H54 (cell line): Measurements from ENCODE around the gene ZNF273.
"Not testable (repeated sequence)": the region's sequence is repeated elsewhere in the genome, so short reads cannot be mapped to it uniquely, and the experiment has no call there.

Source experiments
- DNase-seq: peaks from one replicate; pipeline ENCODE4 v3.0.0; 2011; ENCODE audit warnings: low spot score, mixed read lengths; ENCODE audit not compliant: insufficient read length
- FAIRE-seq: peaks from 3 replicates; lab custom pipeline; 2011; peaks lifted over from hg19 to GRCh38; lab: Jason Lieb, UNC
- POLR2A ChIP-seq: IDR thresholded peaks from 2 replicates; pipeline ENCODE4 v1.6.1; 2011; ENCODE audit warnings: low read depth, mild to moderate bottlenecking, low read length

The ZNF273 gene

GRCh38 chr7:64934478-64934877, 31.4 kb downstream of the ZNF273 start:
- TF ChIP-seq POLR2A, result no peak
- FAIRE-seq, result no peak
- DNase-seq, result no peak

- TF ChIP-seq POLR2A, result no peak
- FAIRE-seq, result no peak
- DNase-seq, result no peak
Observed at GRCh38 chr7:64938540-64938939, 35.5 kb downstream of the ZNF273 start.

GRCh38 chr7:64940021-64940420, 36.9 kb downstream of the ZNF273 start:
- not testable (repeated sequence) for FAIRE-seq, DNase-seq

DNA sequence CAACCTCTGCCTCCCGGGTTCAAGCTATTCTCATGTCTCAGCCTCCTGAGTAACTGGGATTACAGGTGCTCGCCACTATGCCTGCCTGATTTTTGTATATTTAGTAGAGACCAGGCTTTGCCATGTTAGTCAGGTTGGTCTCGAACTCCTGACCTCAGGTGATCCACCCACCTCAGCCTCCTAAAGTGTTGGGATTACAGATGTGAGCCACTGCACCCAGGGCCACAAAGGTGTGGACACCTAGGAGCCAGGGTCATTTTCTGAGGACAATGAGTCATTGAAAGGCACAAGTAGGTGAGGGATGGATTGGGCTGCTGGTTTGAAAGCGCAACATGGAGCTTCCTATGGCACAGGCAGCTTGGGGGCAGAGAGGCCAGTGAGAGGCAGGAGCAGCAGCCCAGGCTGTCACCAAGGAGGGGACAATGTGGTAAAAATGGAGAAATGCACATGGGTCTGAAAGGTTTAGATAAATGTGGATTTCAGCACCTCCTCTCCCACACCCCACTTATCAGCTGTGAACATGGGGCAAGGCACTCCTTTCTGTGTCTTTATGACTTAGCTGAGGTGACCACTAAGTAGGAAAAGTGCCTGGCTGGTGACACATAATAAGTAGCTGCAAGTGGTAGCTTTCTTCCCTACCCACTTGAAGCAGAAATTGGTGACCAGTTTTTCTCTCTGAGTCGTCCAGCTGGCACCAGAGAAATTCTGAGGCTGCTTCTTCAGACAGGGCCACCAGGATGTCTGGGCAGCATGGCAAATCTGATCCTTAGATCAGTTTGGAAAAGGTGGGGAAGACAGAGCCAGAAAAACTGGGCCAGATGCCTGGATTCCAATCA, 41.8 kb downstream of the ZNF273 start:
- not testable (repeated sequence) for FAIRE-seq, DNase-seq

DNA sequence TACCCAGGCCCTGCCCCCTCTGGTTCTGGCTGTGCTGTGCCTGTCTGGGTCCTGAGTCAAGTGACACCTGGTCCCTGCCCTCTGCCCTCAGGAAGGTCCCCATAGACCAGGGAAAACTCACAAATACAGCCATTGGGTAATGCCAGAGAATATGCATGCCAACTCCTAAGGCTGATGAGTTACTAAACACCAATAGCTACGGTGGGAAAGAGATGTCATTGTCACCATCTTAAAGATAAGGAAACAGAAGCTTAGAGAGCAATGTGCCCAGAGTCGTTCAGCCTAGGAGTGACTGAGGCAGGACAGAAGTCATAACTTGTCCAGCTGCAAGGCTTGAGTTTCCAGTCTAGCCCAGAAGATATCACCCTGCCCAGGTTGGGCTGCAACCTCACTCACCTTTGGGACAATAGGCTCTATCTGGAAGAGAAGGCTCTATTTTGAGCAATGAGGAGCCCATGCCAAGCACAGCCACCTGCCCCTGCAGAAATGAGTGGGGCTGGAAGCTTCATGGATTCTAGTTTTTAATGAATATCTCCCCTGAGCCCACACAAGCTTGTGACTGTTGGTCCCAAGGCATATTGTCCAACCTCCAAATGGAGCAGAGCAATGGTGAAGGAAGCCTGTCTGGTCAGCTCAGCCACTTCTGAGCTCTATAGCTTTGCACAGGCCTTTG, 42.6 kb downstream of the ZNF273 start:
- DNase-seq, result no peak
- no peak for TF ChIP-seq POLR2A
- no peak for FAIRE-seq

- no peak for FAIRE-seq
- no peak for TF ChIP-seq POLR2A
- no peak for DNase-seq
Observed at GRCh38 chr7:64946772-64947171, 43.7 kb downstream of the ZNF273 start.

DNA sequence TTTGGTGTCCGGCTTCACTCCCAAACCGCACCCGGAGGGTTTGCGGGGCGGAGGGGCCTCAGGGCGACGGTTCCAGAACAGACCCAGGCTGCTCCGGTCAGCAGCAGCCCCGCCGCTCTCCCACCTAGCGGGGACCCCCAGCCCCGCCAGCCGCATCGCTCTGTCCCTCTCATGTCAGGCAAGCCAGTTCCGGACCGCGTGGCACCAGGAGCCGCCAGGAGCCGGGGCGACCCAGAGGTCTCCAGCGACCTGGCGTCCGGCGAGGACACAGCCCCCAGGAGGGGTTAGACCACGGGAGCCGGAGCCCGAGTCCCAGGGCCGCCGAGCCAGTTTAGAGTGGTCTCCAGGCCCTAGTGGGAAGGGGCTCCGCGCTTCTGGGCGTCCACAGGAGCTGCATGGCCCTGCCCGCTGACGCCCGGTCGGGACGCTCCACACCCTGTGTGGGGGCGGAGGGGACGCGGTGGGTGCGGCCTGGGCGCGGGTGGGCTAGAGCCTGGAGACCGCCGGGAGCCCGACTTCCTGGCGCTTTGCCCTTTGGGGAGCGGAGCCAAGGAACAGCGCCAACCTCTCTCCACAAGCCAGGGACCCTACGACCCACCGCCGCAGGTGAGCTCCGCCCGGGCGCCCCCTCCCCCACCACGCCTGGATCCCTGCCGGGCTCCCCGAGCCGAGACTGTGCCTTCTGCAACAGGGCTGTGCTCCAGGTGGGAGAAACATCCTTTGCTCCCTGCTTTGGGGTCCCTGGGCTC, 44.4 kb downstream of the ZNF273 start:
- FAIRE-seq (no peak), DNase-seq (no peak)
- no peak for TF ChIP-seq POLR2A

GRCh38 chr7:64948774-64949173, 45.7 kb downstream of the ZNF273 start:
- not testable (repeated sequence) for DNase-seq, FAIRE-seq

GRCh38 chr7:64950673-64951072, 47.6 kb downstream of the ZNF273 start:
- not testable (repeated sequence) for DNase-seq, FAIRE-seq

DNA sequence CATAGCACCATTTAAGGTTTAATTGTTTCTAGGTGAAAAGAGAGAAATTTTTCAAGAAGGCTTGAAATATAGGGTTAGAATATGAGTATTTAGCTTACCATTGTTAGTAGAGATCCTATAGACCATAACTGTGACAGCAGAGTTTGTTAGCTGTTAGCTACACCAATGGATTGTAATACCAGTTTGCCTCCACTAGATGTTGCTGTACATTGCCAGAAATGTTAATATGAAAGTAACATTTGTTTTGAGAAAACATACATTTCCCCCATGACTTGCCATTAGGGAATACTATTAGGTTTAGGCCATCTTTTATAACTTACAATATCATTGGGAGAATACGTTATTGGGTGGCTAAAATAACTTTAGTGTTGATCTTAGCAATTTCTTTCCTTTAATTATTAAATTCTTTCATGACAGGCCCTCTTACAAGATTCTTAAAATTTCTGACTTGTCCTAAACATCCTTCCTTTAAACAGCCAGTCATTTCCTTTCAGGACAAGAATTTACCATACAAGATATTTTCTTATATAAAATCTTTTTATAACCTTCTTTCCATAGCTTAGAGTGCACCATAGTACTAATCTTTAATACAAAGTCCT, 48.3 kb downstream of the ZNF273 start:
- FAIRE-seq (peak; percentile 87), DNase-seq (peak; percentile 18)
- TF ChIP-seq POLR2A, result no peak

GRCh38 chr7:64959072-64959747, 56.1 kb downstream of the ZNF273 start:
- no peak for DNase-seq
- FAIRE-seq, result no peak
- TF ChIP-seq POLR2A, result no peak

- no peak for FAIRE-seq
- TF ChIP-seq POLR2A, result no peak
Observed at GRCh38 chr7:64965594-64965993, 62.5 kb downstream of the ZNF273 start.

DNA sequence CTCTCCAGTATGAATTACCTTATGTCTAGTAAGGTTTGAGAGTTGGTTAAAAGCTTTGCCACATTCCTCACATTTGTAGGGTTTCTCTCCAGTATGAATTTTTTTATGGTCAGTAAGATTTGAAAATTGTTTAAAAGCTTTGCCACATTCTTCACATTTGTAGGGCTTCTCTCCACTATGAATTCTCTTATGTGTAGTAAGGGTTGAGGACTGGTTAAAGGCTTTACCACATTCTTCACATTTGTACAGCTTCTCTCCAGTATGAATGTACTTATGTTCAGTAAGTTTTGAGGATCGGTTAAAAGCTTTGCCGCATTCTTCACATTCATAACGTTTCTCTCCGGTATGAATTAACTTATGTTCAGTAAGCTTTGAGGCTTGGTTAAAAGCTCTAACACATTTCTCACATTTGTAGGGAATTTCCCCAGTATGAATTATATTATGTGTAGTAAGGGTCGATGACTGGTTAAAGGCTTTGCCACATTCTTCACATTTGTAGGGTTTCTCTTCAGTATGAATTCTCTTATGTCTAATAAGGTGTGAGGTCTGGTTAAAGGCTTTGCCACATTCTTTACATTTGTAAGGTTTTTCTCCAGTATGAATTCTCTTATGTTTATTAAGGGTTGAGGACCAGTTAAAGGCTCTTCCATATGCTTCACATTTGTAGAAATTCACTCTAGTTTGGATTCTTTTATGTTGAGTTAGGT, 75.6 kb downstream of the ZNF273 start:
- TF ChIP-seq POLR2A, result no peak
- FAIRE-seq, result no peak
- no peak for DNase-seq

More at GRCh38 chr7:64965594-64965993, 62.5 kb downstream of the ZNF273 start:
- DNase-seq, result no peak
